Endothelial cell of umbilical vein (primary cell): Measurements from ENCODE around the gene NBPF4. TPM values are rescaled to one million over a fixed set of nuclear protein-coding genes. Genes with fewer than 3 reads are reported as not detected.

Experiments used
- BruUV-seq: library from RNA; stranded (reverse); fragments of 400-500 nt; replicated peaks from 2 replicates; lab custom pipeline; 2021; lab: Mats Ljungman, UMichigan
- CTCF ChIA-PET: fragments of 300-600, 350-600 bp; sonication (Branson Sonifier 250); formaldehyde crosslinking; loops from one replicate; lab custom pipeline; 2021; ENCODE audit warnings: antibody characterized with exemption, inconsistent platforms; lab: Charles Lee
- POLR2A ChIA-PET: fragments of 300-600, 350-600 bp; sonication (Branson Sonifier 250); formaldehyde crosslinking; loops from one replicate; lab custom pipeline; 2021; ENCODE audit warnings: antibody characterized with exemption, inconsistent platforms; lab: Charles Lee
- DNase-seq: peaks from one replicate; pipeline ENCODE4 v3.0.0-alpha.2; 2011; ENCODE audit warnings: low read depth, low spot score
- FAIRE-seq: peaks from 2 replicates; lab custom pipeline; 2011; peaks lifted over from hg19 to GRCh38; lab: Jason Lieb, UNC
- H2AFZ ChIP-seq: 2 replicates; pipeline ENCODE4 v1.6.0; 2012; ENCODE audit warnings: low read depth, low read length, control low read depth, inconsistent platforms
- H3K27ac ChIP-seq: 2 replicates; pipeline ENCODE4 v1.5.1; 2011; ENCODE audit warnings: low read depth, mild to moderate bottlenecking, control low read depth, low read length, moderate library complexity; ENCODE audit not compliant: insufficient read depth
- H3K27me3 ChIP-seq, 2 experiments: 2 replicates each; pipeline versions ENCODE4 v1.6.0 to v1.6.1; 2011; ENCODE audit warnings: low read length in 2 of 2, mixed read lengths in 1 of 2; ENCODE audit not compliant: control insufficient read depth in 2 of 2, insufficient read depth in 2 of 2
- H3K36me3 ChIP-seq, 2 experiments: 2 replicates in 1 of 2; 3 replicates in 1 of 2; pipeline ENCODE4 v1.5.1; 2011; ENCODE audit warnings: low read length in 2 of 2, mild to moderate bottlenecking in 1 of 2, moderate library complexity in 1 of 2; ENCODE audit not compliant: control insufficient read depth in 2 of 2, insufficient read depth in 2 of 2; ENCODE audit errors: extremely low read depth in 1 of 2
- H3K4me1 ChIP-seq: 3 replicates; pipeline ENCODE4 v1.5.1; 2011; ENCODE audit warnings: mild to moderate bottlenecking, low read length; ENCODE audit not compliant: control insufficient read depth, insufficient read depth; ENCODE audit errors: extremely low read depth
- H3K4me2 ChIP-seq: 2 replicates; pipeline ENCODE4 v1.6.1; 2011; ENCODE audit warnings: low read length, control low read depth, mixed read lengths; ENCODE audit not compliant: insufficient read depth
- H3K4me3 ChIP-seq, 3 experiments: fragments of 200-600 bp in 1 of 3; sonication (generic), shearing (Covaris generic) in 1 of 3; replicated peaks in 1 of 3; 2 replicates each; pipeline ENCODE4 v1.5.1; 2011 to 2016; ENCODE audit warnings: control low read depth in 3 of 3, low read length in 3 of 3, mild to moderate bottlenecking in 2 of 3, inconsistent platforms in 1 of 3, low read depth in 1 of 3, moderate library complexity in 1 of 3; ENCODE audit not compliant: insufficient read depth in 1 of 3
- H3K79me2 ChIP-seq: 2 replicates; pipeline ENCODE4 v1.6.0; 2012; ENCODE audit warnings: low read length, inconsistent platforms; ENCODE audit not compliant: control insufficient read depth, insufficient read depth
- H3K9ac ChIP-seq: replicated peaks from 2 replicates; pipeline ENCODE3; 2011; ENCODE audit warnings: low read length, control low read depth; ENCODE audit not compliant: insufficient read depth; ENCODE audit errors: extremely low read depth
- H3K9me1 ChIP-seq: replicated peaks from 3 replicates; pipeline ENCODE4 v1.6.0; 2011; ENCODE audit warnings: mild to moderate bottlenecking, low read length; ENCODE audit not compliant: control insufficient read depth, insufficient read depth; ENCODE audit errors: extremely low read depth
- H3K9me3 ChIP-seq: replicated peaks from 2 replicates; pipeline ENCODE4 v1.5.1; 2012; ENCODE audit warnings: low read length, inconsistent platforms; ENCODE audit not compliant: control insufficient read depth, insufficient read depth
- H4K20me1 ChIP-seq: replicated peaks from 2 replicates; pipeline ENCODE3; 2011; ENCODE audit warnings: mild to moderate bottlenecking, low read length; ENCODE audit not compliant: control insufficient read depth, insufficient read depth; ENCODE audit errors: extremely low read depth
- CTCF ChIP-seq, 2 donors: IDR thresholded peaks; 1 replicate in 1 of 2; 2 replicates in 1 of 2; pipeline ENCODE4 v1.5.1; 2011; ENCODE audit warnings: low read length in 2 of 2, mild to moderate bottlenecking in 2 of 2, moderate library complexity in 2 of 2, control low read depth in 1 of 2, inconsistent platforms in 1 of 2, low read depth in 1 of 2; ENCODE audit not compliant: insufficient read depth in 1 of 2; ENCODE audit errors: extremely low read depth in 1 of 2
- EZH2 ChIP-seq: IDR thresholded peaks from 2 replicates; pipeline ENCODE4 v1.6.1; 2012; ENCODE audit warnings: borderline replicate concordance, low read depth, mild to moderate bottlenecking, moderate library complexity, low read length, inconsistent platforms; ENCODE audit not compliant: severe bottlenecking
- FOS ChIP-seq: IDR thresholded peaks from 2 replicates; pipeline ENCODE4 v1.6.1; 2011; ENCODE audit warnings: mild to moderate bottlenecking, low read length, moderate library complexity, borderline replicate concordance; ENCODE audit not compliant: insufficient read depth
- GATA2 ChIP-seq: IDR thresholded peaks from 2 replicates; pipeline ENCODE4 v1.7.0; 2011; ENCODE audit warnings: low read depth, mild to moderate bottlenecking, moderate library complexity, mixed read lengths, low read length; ENCODE audit not compliant: insufficient read length, insufficient read depth
- JUN ChIP-seq: IDR thresholded peaks from 2 replicates; pipeline ENCODE4 v1.6.1; 2011; ENCODE audit warnings: borderline replicate concordance, low read depth; ENCODE audit not compliant: insufficient read length, insufficient read depth
- MAX ChIP-seq: IDR thresholded peaks from 2 replicates; pipeline ENCODE4 v1.6.1; 2011; ENCODE audit not compliant: insufficient read depth, insufficient read length
- MYC ChIP-seq: IDR thresholded peaks from one replicate; pipeline ENCODE4 v1.6.1; 2011; ENCODE audit warnings: mild to moderate bottlenecking, low read depth, low read length
- POLR2A ChIP-seq: IDR thresholded peaks from 2 replicates; pipeline ENCODE4 v1.6.1; 2012; ENCODE audit warnings: low read depth, mild to moderate bottlenecking, control low read depth, low read length
- POLR2AphosphoS5 ChIP-seq: IDR thresholded peaks from 2 replicates; pipeline ENCODE4 v1.6.1; 2012; ENCODE audit warnings: low read depth, mild to moderate bottlenecking, control low read depth, low read length, moderate library complexity; ENCODE audit not compliant: insufficient read depth
- dilution Hi-C: fragments of 300-500 bp; cut with MboI; formaldehyde crosslinking; loops from one replicate; pipeline ENCODE4 v1.15.0; 2019; ENCODE audit warnings: low sequenced_read_pairs; ENCODE audit not compliant: extremely low pct_ligation_motif_present
- intact Hi-C: fragments of 100-400 bp; cut with micrococcal nuclease; formaldehyde crosslinking; loops from one replicate; pipeline ENCODE4 v1.10.0; 2022
- polyA plus RNA-seq, 4 experiments: library from polyadenylated mRNA; depleted of rRNA in 3 of 4; stranded (reverse) in 3 of 4; unstranded in 1 of 4; fragments of >200 nt; gene quantifications; 2 replicates each; pipeline versions ENCODE4 v1.2.1 to v1.2.3, GENCODE V29; 2011 to 2012; ENCODE audit warnings: missing spikeins in 1 of 4
- total RNA-seq: library from RNA; stranded (reverse); gene quantifications from 2 replicates; pipeline ENCODE4 v1.2.3, GENCODE V29; 2021

NBPF4 gene
- total and polyA plus RNA-seq, 2 donors (not counting 3 experiments of a cell fraction or from before 2014, with no cell fraction given): not detected

DNA sequence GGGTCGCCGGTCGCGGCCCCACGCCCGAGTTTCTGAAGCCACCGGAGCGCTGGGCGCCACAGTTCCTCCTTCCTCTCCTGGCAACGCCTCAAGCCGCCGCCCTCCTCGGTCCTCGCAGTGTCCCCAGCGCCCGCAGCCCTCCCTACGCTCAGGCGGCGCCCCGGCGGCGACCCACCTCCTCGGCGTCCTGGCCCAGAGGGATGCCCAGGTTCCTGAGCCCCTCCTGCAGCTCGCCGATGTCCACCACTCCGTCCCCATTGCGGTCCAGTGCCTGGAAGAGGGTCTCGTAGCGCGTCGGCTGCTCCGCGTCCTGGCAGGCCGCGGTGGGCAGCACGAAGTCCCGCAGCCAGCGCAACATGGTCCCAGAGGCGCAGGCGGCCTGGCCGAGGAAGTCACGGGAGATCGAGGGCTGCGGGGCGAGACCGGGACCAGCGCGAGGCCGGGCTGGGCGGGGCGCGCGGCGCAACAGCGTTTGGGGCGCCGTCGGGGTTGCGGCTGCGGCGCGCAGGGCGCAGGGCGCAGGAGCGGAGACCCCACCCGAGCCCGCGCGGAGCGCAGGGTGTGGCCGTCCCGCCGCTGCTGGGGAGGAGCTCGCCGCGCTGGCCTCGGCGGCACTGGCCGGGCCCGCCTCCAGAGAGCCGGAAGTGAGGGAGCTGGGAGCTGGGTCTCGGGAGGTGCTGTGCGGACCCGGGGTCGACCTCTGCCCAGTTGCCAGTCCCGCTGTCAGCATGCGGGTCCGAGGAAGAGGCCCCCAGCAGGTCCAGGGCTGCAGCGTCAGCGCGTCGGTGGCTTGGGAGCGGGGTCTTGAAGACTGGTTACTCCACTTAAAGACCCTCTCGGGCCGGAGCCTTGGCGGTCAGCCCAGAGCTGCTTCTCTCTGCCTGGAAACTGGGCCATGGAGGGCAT lies 43.8 kb downstream of the NBPF4 start, which contains the start of gene SLC25A24:
Gene SLC25A24 (minus strand): TSS at position 563 of the 906 bp plus-strand sequence. CDS start 205 bp downstream, at position 358.
- peak within 1 kb of the TSS; percentile 95 for H3K9ac ChIP-seq
- TF ChIP-seq POLR2AphosphoS5 (peak; percentile 68), MAX (no peak)
- dilution Hi-C loops (no loop called here), intact Hi-C loops (loop anchor here (1.0 kb wide), 1 partner anchor 492 kb away; the partner anchor contains the start of gene PRPF38B)
- H3K4me3 ChIP-seq: peak within 1 kb of the TSS; percentile 84 to 95 (median 87)
- peak; percentile 50 for FAIRE-seq
- peaks cover 3 to 11% of the 10 kb centered on the region in 2 experiments for H3K36me3 ChIP-seq
- H2AFZ ChIP-seq: peak within 1 kb of the TSS; percentile 97
- H3K4me2 ChIP-seq: peak within 1 kb of the TSS; percentile 99
- no peaks in the 10 kb centered on the region for H3K9me1 ChIP-seq
- BruUV-seq: no TSS peak
- no peaks in the 10 kb centered on the region for H3K27me3 ChIP-seq
- peak; percentile 73 for DNase-seq
- H4K20me1 ChIP-seq: peaks cover 2% of the 10 kb centered on the region
- peaks cover 48% of the 10 kb centered on the region for H3K79me2 ChIP-seq
- H3K9me3 ChIP-seq: no peaks in the 10 kb centered on the region
- peak within 1 kb of the TSS; percentile 93 for H3K27ac ChIP-seq
- ChIA-PET POLR2A (no interaction called here), CTCF (interaction anchor here (0.7 to 1.6 kb wide), 14 partner anchors 9 to 461 kb away, joined by 3 to 14 read pairs (median 4); partner anchors contain the start of gene HENMT1)
- H3K4me1 ChIP-seq: peaks cover 23% of the 10 kb centered on the region

DNA sequence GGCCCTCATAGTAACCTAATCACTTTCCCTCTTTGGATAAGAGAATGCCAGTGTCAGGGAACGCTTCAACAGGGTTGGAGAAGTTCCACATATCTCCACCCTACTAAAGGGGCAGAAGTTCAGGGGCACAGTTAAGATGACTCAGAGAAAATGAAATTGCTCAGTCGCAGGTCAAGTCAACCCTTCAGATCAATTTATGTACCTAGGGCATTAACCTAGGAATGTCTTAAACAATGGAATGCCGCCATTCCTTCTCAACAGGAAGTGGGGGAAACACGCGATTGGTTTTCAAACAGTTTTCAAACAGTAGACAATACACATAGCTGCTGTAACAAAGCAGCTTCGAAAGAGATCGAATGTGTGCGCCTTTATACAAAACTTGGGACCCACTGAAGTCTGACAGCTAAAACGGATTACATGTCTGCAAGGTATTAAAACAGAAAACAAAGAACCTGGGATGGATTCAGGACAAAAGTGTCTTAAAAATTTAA lies 44.6 kb downstream of the NBPF4 start:
- FAIRE-seq (peak; percentile 84), DNase-seq (peak; percentile 73)
- Histone ChIP-seq H3K9me3 (no peaks in the 10 kb centered on the region), H3K79me2 (peaks cover 56% of the 10 kb centered on the region), H3K27me3 (no peaks in the 10 kb centered on the region), H3K4me1 (peaks cover 23% of the 10 kb centered on the region), H3K36me3 (peaks cover 3 to 15% of the 10 kb centered on the region in 2 experiments), H3K9me1 (no peaks in the 10 kb centered on the region), H2AFZ (peak overlapping the region; percentile 97), H3K27ac (peak overlapping the region; percentile 93), H3K4me2 (peak overlapping the region; percentile 99), H3K4me3 (peak overlapping the region; percentile 84 to 95 (median 87)), H4K20me1 (peaks cover 3% of the 10 kb centered on the region), H3K9ac (peak overlapping the region; percentile 95)
- TSS peak; percentile 32 for BruUV-seq
- dilution Hi-C loops: no loop called here
- intact Hi-C loops: no loop called here
- POLR2A ChIA-PET: no interaction called here
- no peak for TF ChIP-seq JUN
- peak; percentile 75 for TF ChIP-seq POLR2A
- peak; percentile 36 for TF ChIP-seq FOS
- no peak for TF ChIP-seq MAX
- TF ChIP-seq MYC: peak; percentile 23
- TF ChIP-seq EZH2: no peak
- no peak for TF ChIP-seq GATA2
- TF ChIP-seq CTCF (IDR thresholded peaks at IDR 0.05; ENCODE audit: extremely low read depth in 1 of 2, insufficient read depth in 1 of 2, low read depth in 1 of 2, low read length in 2 of 2): no peak
- peak; percentile 52 for TF ChIP-seq POLR2AphosphoS5
- CTCF ChIA-PET: interaction anchor here (0.8 kb wide), 1 partner anchor 18 kb away, joined by 3 read pairs; no protein-coding TSS in a partner anchor
